CMK (cell line): ENCODE measurements around the gene PCDH10.

Experiments used
- DNase-seq: peaks from one replicate; pipeline ENCODE4 v3.0.0-alpha.2; 2010; ENCODE audit warnings: low read depth

The PCDH10 gene

GRCh38 chr4:133148690-133149363 lies at the start of gene PCDH10:
Gene PCDH10 (plus strand): TSS chr4:133149294. CDS start chr4:133150141, 847 bp downstream.
- DNase-seq: no peak

GRCh38 chr4:133102043-133102442 lies 47.1 kb upstream of the PCDH10 start:
- DNase-seq: no peak

GRCh38 chr4:133102612-133103409 lies 46.3 kb upstream of the PCDH10 start:
- no peak for DNase-seq

- DNase-seq: no peak
Observed at GRCh38 chr4:133112641-133113040, 36.5 kb upstream of the PCDH10 start.

GRCh38 chr4:133124746-133125145 lies 24.3 kb upstream of the PCDH10 start:
- no peak for DNase-seq

- no peak for DNase-seq
Observed at GRCh38 chr4:133127500-133127899, 21.6 kb upstream of the PCDH10 start.

GRCh38 chr4:133129237-133129636 lies 19.9 kb upstream of the PCDH10 start:
- DNase-seq: no peak

- DNase-seq: no peak
Observed at GRCh38 chr4:133130171-133130570, 18.9 kb upstream of the PCDH10 start.

- DNase-seq: no peak
Observed at GRCh38 chr4:133131829-133132460, 17.1 kb upstream of the PCDH10 start.

GRCh38 chr4:133136833-133137232 lies 12.3 kb upstream of the PCDH10 start:
- no peak for DNase-seq

GRCh38 chr4:133137571-133137970 lies 11.5 kb upstream of the PCDH10 start:
- DNase-seq: no peak

GRCh38 chr4:133143775-133144430 lies 5.2 kb upstream of the PCDH10 start:
- DNase-seq: no peak

GRCh38 chr4:133145241-133145640 lies 3.9 kb upstream of the PCDH10 start:
- no peak for DNase-seq

- no peak for DNase-seq
Observed at GRCh38 chr4:133145758-133146573, 3.1 kb upstream of the PCDH10 start.

- DNase-seq: no peak
Observed at GRCh38 chr4:133146574-133147241, 2.4 kb upstream of the PCDH10 start.

GRCh38 chr4:133147286-133147821 lies 1.7 kb upstream of the PCDH10 start:
- no peak for DNase-seq

GRCh38 chr4:133147921-133148689 lies 989 bp upstream of the PCDH10 start:
- no peak for DNase-seq

GRCh38 chr4:133149364-133149695 lies 236 bp downstream of the PCDH10 start:
- no peak for DNase-seq

- DNase-seq: no peak
Observed at GRCh38 chr4:133149932-133150471, 908 bp downstream of the PCDH10 start.
